ENCODE results near the gene AFM. TPM values are rescaled to one million over a fixed set of nuclear protein-coding genes. Genes with fewer than 3 reads are reported as not detected.

AFM gene
- total and polyA plus RNA-seq, 2 of the 13 experiments (the other 11 are each of a cell fraction or from before 2014, with no cell fraction given): 0.13 to 1.8 TPM

GRCh38 chr4:73432169-73433000 lies 49.2 kb upstream of the AFM start (continued):
- TF ChIP-seq GATAD1 (CRISPR knock-in tag; IDR thresholded peaks at IDR 0.05) (peak; percentile 48), ZNF740 (CRISPR knock-in tag; IDR thresholded peaks at IDR 0.05) (no peak), KMT2A (CRISPR knock-in tag; IDR thresholded peaks at IDR 0.05) (no peak), ZNF350 (CRISPR knock-in tag; IDR thresholded peaks at IDR 0.05; ENCODE audit: borderline replicate concordance, low read depth) (no peak), TCF7L2 (IDR thresholded peaks at IDR 0.05; ENCODE audit: low read depth, low read length) (peak; percentile 83), DPF2 (CRISPR knock-in tag; IDR thresholded peaks at IDR 0.05; ENCODE audit: borderline replicate concordance, low read depth) (peak; percentile 77), IRX3 (CRISPR knock-in tag; IDR thresholded peaks at IDR 0.05; ENCODE audit: borderline replicate concordance, low read depth) (no peak), ZNF33B (CRISPR knock-in tag; IDR thresholded peaks at IDR 0.05) (no peak), TBX2 (CRISPR knock-in tag; IDR thresholded peaks at IDR 0.05; ENCODE audit: borderline replicate concordance) (peak; percentile 32; the same call in 1 of the 2 replicates), POLR2G (IDR thresholded peaks at IDR 0.05; ENCODE audit: low read depth, low read length) (peak; percentile 68), ZNF484 (CRISPR knock-in tag; IDR thresholded peaks at IDR 0.05; ENCODE audit: borderline replicate concordance, low read depth) (no peak), ZNF382 (CRISPR knock-in tag; IDR thresholded peaks at IDR 0.05; ENCODE audit: borderline replicate concordance) (no peak), SOX6 (IDR thresholded peaks at IDR 0.05) (no peak), SOX6 (CRISPR knock-in tag; IDR thresholded peaks at IDR 0.05) (peak; percentile 84), ZBTB7A (CRISPR knock-in tag; IDR thresholded peaks at IDR 0.05) (no peak), ATF4 (CRISPR knock-in tag; IDR thresholded peaks at IDR 0.05) (peak in 1 of 2 experiments; percentile 85; a peak in 2 of 4 replicates), TMF1 (CRISPR knock-in tag; IDR thresholded peaks at IDR 0.05; ENCODE audit: low read depth) (no peak), ZNF124 (CRISPR knock-in tag; IDR thresholded peaks at IDR 0.05) (no peak), ZNF790 (CRISPR knock-in tag; IDR thresholded peaks at IDR 0.05; ENCODE audit: borderline replicate concordance) (no peak), FOXJ3 (CRISPR knock-in tag; IDR thresholded peaks at IDR 0.05; ENCODE audit: borderline replicate concordance) (peak; percentile 96), NR1H2 (CRISPR knock-in tag; IDR thresholded peaks at IDR 0.05; ENCODE audit: borderline replicate concordance, low read depth) (no peak), KDM1A (CRISPR knock-in tag; IDR thresholded peaks at IDR 0.05) (peak; percentile 50; the same call in 1 of the 2 replicates), MTF1 (CRISPR knock-in tag; IDR thresholded peaks at IDR 0.05) (no peak), ZNF670 (CRISPR knock-in tag; IDR thresholded peaks at IDR 0.05; ENCODE audit: borderline replicate concordance) (0 out of 2 replicates have a peak, but pooled peaks have one; percentile 35), HOMEZ (CRISPR knock-in tag; IDR thresholded peaks at IDR 0.05; ENCODE audit: low read depth) (peak; percentile 79; the same call in 1 of the 2 replicates), MED1 (CRISPR knock-in tag; IDR thresholded peaks at IDR 0.05) (peak; percentile 99), SETDB1 (CRISPR knock-in tag; IDR thresholded peaks at IDR 0.05; ENCODE audit: borderline replicate concordance) (no peak), ZNF446 (CRISPR knock-in tag; IDR thresholded peaks at IDR 0.05) (no peak), MXD1 (CRISPR knock-in tag; IDR thresholded peaks at IDR 0.05) (no peak)
